Subcutaneous abdominal adipose tissue (tissue), 5 donors: ENCODE measurements around the gene LRMDA.

ENCODE experiments used
- H3K27ac ChIP-seq: one replicate; pipeline ENCODE4 v1.7.0; 2013; ENCODE audit warnings: low read depth, mild to moderate bottlenecking, inconsistent platforms, low read length, moderate library complexity
- H3K27me3 ChIP-seq, 5 donors: one replicate each; pipeline ENCODE4 v1.7.0; 2013; ENCODE audit warnings: low read length in 5 of 5, inconsistent platforms in 1 of 5; ENCODE audit not compliant: control insufficient read depth in 5 of 5, insufficient read depth in 4 of 5
- H3K36me3 ChIP-seq, 5 donors: one replicate each; pipeline ENCODE4 v1.7.0; 2013; ENCODE audit warnings: low read length in 5 of 5; ENCODE audit not compliant: control insufficient read depth in 5 of 5, insufficient read depth in 5 of 5
- H3K4me1 ChIP-seq, 5 donors: one replicate each; pipeline ENCODE4 v1.7.0; 2013; ENCODE audit warnings: low read length in 5 of 5, mild to moderate bottlenecking in 3 of 5, moderate library complexity in 1 of 5; ENCODE audit not compliant: control insufficient read depth in 5 of 5, insufficient read depth in 5 of 5
- H3K4me3 ChIP-seq, 5 donors: one replicate each; pipeline ENCODE4 v1.7.0; 2013; ENCODE audit warnings: low read length in 5 of 5, low read depth in 1 of 5
- H3K9ac ChIP-seq, 5 donors: one replicate each; pipeline ENCODE4 v1.7.0; 2013; ENCODE audit warnings: low read length in 5 of 5, mild to moderate bottlenecking in 4 of 5, moderate library complexity in 3 of 5
- H3K9me3 ChIP-seq, 5 donors: one replicate each; pipeline ENCODE4 v1.7.0; 2013; ENCODE audit warnings: low read length in 5 of 5; ENCODE audit not compliant: control insufficient read depth in 5 of 5
- donor health status: healthy.
- donor health status: healthy.
- donor health status: healthy.
- donor health status: healthy.
- donor health status: healthy.

The LRMDA gene

GRCh38 chr10:75468612-75469005 lies 37.2 kb downstream of the LRMDA start:
- Histone ChIP-seq H3K9me3 (no peaks in the 10 kb centered on the region), H3K27me3 (no peaks in the 10 kb centered on the region), H3K36me3 (peaks cover 0 to 4% (median 2%) of the 10 kb centered on the region in 5 donors), H3K27ac (peak overlapping the region; percentile 71), H3K9ac (no peak overlapping the region), H3K4me1 (peaks cover 9 to 42% (median 32%) of the 10 kb centered on the region in 5 donors), H3K4me3 (peak overlapping the region in 1 of 5 donors; percentile 6)

- Histone ChIP-seq H3K4me1 (peaks cover 9 to 42% (median 32%) of the 10 kb centered on the region in 5 donors), H3K36me3 (peaks cover 0 to 4% (median 2%) of the 10 kb centered on the region in 5 donors)
Observed at GRCh38 chr10:75469006-75469616, 37.7 kb downstream of the LRMDA start.

GRCh38 chr10:75470901-75471300 lies 39.5 kb downstream of the LRMDA start:
- H3K27me3 ChIP-seq: no peaks in the 10 kb centered on the region
- H3K4me3 ChIP-seq: no peak overlapping the region
- H3K9me3 ChIP-seq: no peaks in the 10 kb centered on the region
- H3K9ac ChIP-seq: no peak overlapping the region
- H3K27ac ChIP-seq: no peak overlapping the region
- peaks cover 9 to 32% (median 28%) of the 10 kb centered on the region in 5 donors for H3K4me1 ChIP-seq
- peaks cover 0 to 3% (median 0%) of the 10 kb centered on the region in 5 donors for H3K36me3 ChIP-seq

More at GRCh38 chr10:75469006-75469616, 37.7 kb downstream of the LRMDA start:
- Histone ChIP-seq H3K4me3 (peak overlapping the region in 1 of 5 donors; percentile 6), H3K27ac (peak overlapping the region; percentile 71), H3K27me3 (no peaks in the 10 kb centered on the region), H3K9ac (no peak overlapping the region), H3K9me3 (no peaks in the 10 kb centered on the region)

- H3K9me3 ChIP-seq: no peaks in the 10 kb centered on the region
- H3K4me1 ChIP-seq: peaks cover 9 to 34% (median 28%) of the 10 kb centered on the region in 5 donors
- no peaks in the 10 kb centered on the region for H3K36me3 ChIP-seq
- H3K4me3 ChIP-seq: no peak overlapping the region
- no peak overlapping the region for H3K27ac ChIP-seq
- H3K9ac ChIP-seq: no peak overlapping the region
- no peaks in the 10 kb centered on the region for H3K27me3 ChIP-seq
Observed at GRCh38 chr10:75472685-75473084, 41.3 kb downstream of the LRMDA start.

GRCh38 chr10:75474106-75474505 lies 42.7 kb downstream of the LRMDA start:
- Histone ChIP-seq H3K4me3 (no peak overlapping the region), H3K4me1 (peaks cover 9 to 24% (median 19%) of the 10 kb centered on the region in 5 donors), H3K9ac (no peak overlapping the region), H3K27ac (no peak overlapping the region), H3K36me3 (no peaks in the 10 kb centered on the region), H3K27me3 (no peaks in the 10 kb centered on the region), H3K9me3 (no peaks in the 10 kb centered on the region)

GRCh38 chr10:75475460-75476182 lies 44.2 kb downstream of the LRMDA start:
- Histone ChIP-seq H3K27ac (no peak overlapping the region), H3K9me3 (no peaks in the 10 kb centered on the region), H3K4me3 (no peak overlapping the region), H3K9ac (no peak overlapping the region), H3K27me3 (no peaks in the 10 kb centered on the region), H3K4me1 (peaks cover under 1 to 11% (median 7%) of the 10 kb centered on the region in 5 donors), H3K36me3 (no peaks in the 10 kb centered on the region)

- no peak overlapping the region for H3K4me3 ChIP-seq
- no peak overlapping the region for H3K9ac ChIP-seq
- H3K4me1 ChIP-seq: peaks cover 0 to 11% (median 0%) of the 10 kb centered on the region in 5 donors
- no peak overlapping the region for H3K27ac ChIP-seq
- no peaks in the 10 kb centered on the region for H3K36me3 ChIP-seq
- no peaks in the 10 kb centered on the region for H3K27me3 ChIP-seq
- H3K9me3 ChIP-seq: no peaks in the 10 kb centered on the region
Observed at GRCh38 chr10:75476569-75476968, 45.1 kb downstream of the LRMDA start.

- Histone ChIP-seq H3K27me3 (no peaks in the 10 kb centered on the region), H3K27ac (no peak overlapping the region), H3K4me1 (peaks cover 0 to 11% (median 0%) of the 10 kb centered on the region in 5 donors), H3K9ac (no peak overlapping the region), H3K4me3 (no peak overlapping the region), H3K36me3 (no peaks in the 10 kb centered on the region), H3K9me3 (no peaks in the 10 kb centered on the region)
Observed at GRCh38 chr10:75476985-75477384, 45.6 kb downstream of the LRMDA start.

GRCh38 chr10:75477680-75478079 lies 46.3 kb downstream of the LRMDA start:
- H3K27ac ChIP-seq: no peak overlapping the region
- no peaks in the 10 kb centered on the region for H3K36me3 ChIP-seq
- no peak overlapping the region for H3K9ac ChIP-seq
- no peaks in the 10 kb centered on the region for H3K9me3 ChIP-seq
- H3K4me3 ChIP-seq: no peak overlapping the region
- no peaks in the 10 kb centered on the region for H3K27me3 ChIP-seq
- peaks cover 0 to 11% (median 0%) of the 10 kb centered on the region in 5 donors for H3K4me1 ChIP-seq

GRCh38 chr10:75480374-75480773 lies 49.0 kb downstream of the LRMDA start:
- no peak overlapping the region for H3K27ac ChIP-seq
- no peaks in the 10 kb centered on the region for H3K27me3 ChIP-seq
- peaks cover 0 to 11% (median 0%) of the 10 kb centered on the region in 5 donors for H3K4me1 ChIP-seq
- H3K4me3 ChIP-seq: no peak overlapping the region
- peaks cover 0 to 8% (median 3%) of the 10 kb centered on the region in 5 donors for H3K9me3 ChIP-seq
- H3K9ac ChIP-seq: no peak overlapping the region
- no peaks in the 10 kb centered on the region for H3K36me3 ChIP-seq
